GM18526 (cell line): ENCODE data around the gene KRT222.

Experiments
- POLR2A ChIP-seq: IDR thresholded peaks from 3 replicates; pipeline ENCODE4 v1.6.1; 2011; ENCODE audit not compliant: insufficient read length; ENCODE audit errors: extremely low read depth

The KRT222 gene

GRCh38 chr17:40633871-40634270 is 31.1 kb downstream of the KRT222 start:
- TF ChIP-seq POLR2A, result no peak

- TF ChIP-seq POLR2A, result no peak
These were observed 32.8 kb downstream of the KRT222 start for GRCh38 chr17:40632216-40632615.

DNA sequence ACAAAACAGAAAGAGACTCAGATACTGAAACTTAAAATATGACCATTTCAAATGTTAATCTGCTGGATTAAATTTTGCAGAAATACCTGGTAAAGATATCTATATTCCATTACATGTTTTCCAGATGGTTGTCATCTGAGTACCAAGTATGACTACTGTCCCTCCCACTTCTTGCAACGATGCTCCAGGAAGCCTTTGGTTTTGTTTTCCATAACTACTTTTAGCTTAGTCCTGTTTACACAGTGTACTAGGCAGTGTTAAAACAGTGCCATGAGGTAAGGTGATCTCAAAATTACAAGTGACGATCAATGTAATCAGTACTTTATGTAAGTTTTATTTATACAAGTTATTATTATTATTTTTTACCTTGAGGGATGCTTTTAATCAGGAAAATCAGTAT is 35.1 kb downstream of the KRT222 start:
- no peak for TF ChIP-seq POLR2A

DNA sequence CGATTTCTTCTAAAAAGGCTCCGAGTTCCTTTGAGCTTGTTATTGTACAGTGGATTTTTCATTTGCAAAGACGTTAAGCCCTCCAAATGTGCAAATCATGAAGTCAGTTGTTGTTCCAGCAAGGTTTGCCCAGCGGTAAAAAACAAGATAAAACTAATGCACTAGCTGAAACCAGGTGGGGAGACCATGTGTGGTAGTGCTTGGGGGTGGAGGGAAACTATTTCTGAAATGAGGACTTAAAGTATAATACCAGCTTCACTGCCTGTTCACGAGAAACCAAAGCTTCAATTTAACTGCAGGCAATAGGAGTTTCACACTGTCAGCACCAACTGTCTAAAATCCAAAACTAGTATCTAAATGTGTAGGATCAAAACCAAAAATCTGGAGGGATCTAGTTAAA is 39.7 kb downstream of the KRT222 start:
- no peak for TF ChIP-seq POLR2A

- no peak for TF ChIP-seq POLR2A
These were observed 41.4 kb downstream of the KRT222 start for GRCh38 chr17:40623419-40624210.

- no peak for TF ChIP-seq POLR2A
These were observed 42.5 kb downstream of the KRT222 start for GRCh38 chr17:40622509-40622928.

DNA sequence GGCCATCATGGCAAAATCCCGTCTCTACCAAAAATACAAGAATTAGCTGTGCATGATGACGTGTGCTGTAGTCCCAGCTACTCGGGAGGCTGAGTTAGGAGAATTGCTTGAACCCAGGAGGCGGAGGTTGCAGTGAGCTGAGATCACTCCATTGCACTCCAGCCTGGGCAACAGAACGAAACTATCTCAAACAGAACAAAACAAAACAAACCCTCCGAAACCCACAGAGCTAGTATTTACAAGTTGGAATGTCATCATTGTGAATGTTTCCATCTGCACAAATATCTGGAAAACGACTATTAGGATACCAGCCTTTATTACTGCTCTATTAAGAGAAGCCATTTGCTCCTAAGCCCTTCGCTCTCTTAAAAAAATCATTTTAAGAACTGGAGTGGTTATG is 43.4 kb downstream of the KRT222 start:
- no peak for TF ChIP-seq POLR2A

- no peak for TF ChIP-seq POLR2A
These were observed 44.0 kb downstream of the KRT222 start for GRCh38 chr17:40621019-40621418.

DNA sequence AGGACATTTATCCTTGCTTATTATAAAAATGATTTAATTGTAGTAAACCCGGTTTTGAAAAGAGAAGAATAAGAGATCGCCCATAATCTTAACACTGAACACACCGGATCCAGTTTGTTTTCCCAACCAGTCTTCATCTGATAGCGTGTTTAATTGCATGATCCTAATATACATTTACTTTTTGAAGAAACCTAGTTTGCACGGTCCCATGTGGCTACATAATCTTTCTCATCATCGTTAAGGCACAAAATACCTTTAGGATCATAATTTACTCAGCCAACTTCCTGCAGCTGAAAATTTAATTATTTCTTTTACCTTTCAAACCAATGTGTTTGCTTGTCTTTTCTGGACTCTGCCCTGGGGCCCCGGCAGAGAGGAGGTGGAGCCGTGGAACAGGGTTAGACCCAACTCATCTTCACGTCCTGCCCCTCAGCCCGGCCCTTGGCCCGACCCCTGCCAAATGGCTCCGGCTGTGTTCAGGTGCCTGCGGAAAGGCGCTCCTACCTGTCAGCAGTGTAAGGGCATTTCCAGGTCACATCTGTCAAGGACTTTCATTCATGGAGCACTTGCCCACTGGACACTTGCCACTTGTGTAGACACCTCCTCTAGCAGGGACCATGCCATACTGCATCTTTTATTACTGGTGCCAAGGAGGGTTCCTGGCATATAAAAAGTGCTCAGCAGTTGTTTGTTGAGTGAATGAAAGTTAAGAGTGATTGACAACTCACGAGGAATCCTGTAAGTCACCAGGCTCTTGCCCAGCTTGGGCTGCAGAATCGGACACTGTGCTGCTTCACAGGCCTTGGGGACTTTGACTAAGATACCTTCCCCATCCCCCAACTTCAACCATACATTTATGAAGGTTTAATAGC is 46.0 kb downstream of the KRT222 start:
- TF ChIP-seq POLR2A, result no peak

GRCh38 chr17:40617678-40618240 is 47.2 kb downstream of the KRT222 start:
- no peak for TF ChIP-seq POLR2A

GRCh38 chr17:40616592-40616991 is 48.4 kb downstream of the KRT222 start:
- no peak for TF ChIP-seq POLR2A

DNA sequence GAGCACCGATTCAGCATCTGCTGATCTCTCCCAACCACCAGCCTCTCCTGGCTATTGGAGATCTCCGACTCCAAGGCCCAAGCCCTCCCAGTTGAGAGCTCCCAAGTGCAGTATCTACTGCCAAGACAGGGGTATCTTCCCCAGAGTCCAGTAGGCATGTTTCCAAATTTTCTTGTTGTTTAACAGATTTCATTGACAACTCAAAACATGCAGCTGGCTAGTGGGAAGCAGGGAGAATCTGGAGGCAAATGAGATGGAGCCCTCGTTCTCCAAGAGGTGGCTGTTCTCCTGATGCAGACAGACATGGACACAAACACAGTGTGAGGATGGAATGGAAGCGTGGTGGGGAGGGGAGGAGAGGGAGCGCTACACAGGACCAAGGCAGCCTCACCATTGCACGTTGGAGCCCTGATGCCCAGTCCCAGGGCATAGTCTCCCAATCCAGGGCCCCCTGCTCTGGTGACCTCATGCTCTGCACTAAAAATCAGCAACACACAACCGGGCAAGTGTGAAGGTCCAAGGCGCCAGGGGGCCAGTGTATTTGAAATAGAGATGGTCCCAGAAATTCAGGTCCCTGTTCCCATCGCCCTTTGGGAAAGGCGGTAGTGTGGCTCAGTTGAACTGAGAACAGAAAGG is 49.0 kb downstream of the KRT222 start:
- no peak for TF ChIP-seq POLR2A

- no peak for TF ChIP-seq POLR2A
These were observed 49.7 kb downstream of the KRT222 start for GRCh38 chr17:40615068-40615840.

GRCh38 chr17:40614431-40615067 is 50.4 kb downstream of the KRT222 start:
- TF ChIP-seq POLR2A, result no peak
